IMR-90 (cell line): Measurements from ENCODE around the gene COPS2. TPM values are rescaled to one million over a fixed set of nuclear protein-coding genes. Genes with fewer than 3 reads are reported as not detected.

Source experiments
- ATAC-seq: fragments of 200-7000 bp; cut with Tn5 transposase; 2 replicates; pipeline ENCODE4 v1.9.1; 2020; ENCODE audit warnings: low read depth, mild to moderate bottlenecking, moderate library complexity
- BruUV-seq: library from RNA; stranded (reverse); fragments of 400-500 nt; replicated peaks from 2 replicates; lab custom pipeline; 2021; lab: Mats Ljungman, UMichigan
- CTCF ChIA-PET: fragments of 300-600 bp; formaldehyde crosslinking; extraction: SDS; loops from one replicate; lab custom pipeline; 2021; ENCODE audit warnings: antibody characterized with exemption; lab: Yijun Ruan, JAX
- POLR2A ChIA-PET: fragments of 300-600 bp; sonication (Branson Sonifier 250); formaldehyde crosslinking; loops from one replicate; lab custom pipeline; 2022; ENCODE audit warnings: antibody characterized with exemption; ENCODE audit not compliant: unreplicated experiment; lab: Charles Lee
- DNase-seq: peaks from one replicate; pipeline ENCODE4 v3.0.0; 2013
- H2AFZ ChIP-seq: replicated peaks from 2 replicates; pipeline ENCODE3; 2013; ENCODE audit warnings: low read length, mild to moderate bottlenecking; ENCODE audit not compliant: poor library complexity
- H2AK5ac ChIP-seq: 2 replicates; pipeline ENCODE4 v1.6.1; 2013; ENCODE audit warnings: low read depth, low read length, inconsistent platforms
- H2AK9ac ChIP-seq: replicated peaks from 2 replicates; pipeline ENCODE3; 2013; ENCODE audit warnings: mild to moderate bottlenecking, low read depth, low read length, moderate library complexity; ENCODE audit not compliant: poor library complexity
- H2BK120ac ChIP-seq: 2 replicates; pipeline ENCODE4 v1.6.1; 2013; ENCODE audit warnings: low read depth, low read length, inconsistent platforms
- H2BK15ac ChIP-seq: 3 replicates; pipeline ENCODE4 v1.6.1; 2013; ENCODE audit warnings: low read depth, low read length, inconsistent platforms
- H2BK20ac ChIP-seq: 2 replicates; pipeline ENCODE4 v1.6.1; 2013; ENCODE audit warnings: low read depth, mild to moderate bottlenecking, inconsistent platforms, low read length, moderate library complexity
- H2BK5ac ChIP-seq: 2 replicates; pipeline ENCODE4 v1.6.1; 2013; ENCODE audit warnings: mild to moderate bottlenecking, low read depth, low read length, inconsistent platforms; ENCODE audit not compliant: poor library complexity, severe bottlenecking
- H3K14ac ChIP-seq: replicated peaks from 2 replicates; pipeline ENCODE4 v1.6.1; 2013; ENCODE audit warnings: low read depth, low read length, inconsistent platforms
- H3K18ac ChIP-seq: 2 replicates; pipeline ENCODE4 v1.6.1; 2013; ENCODE audit warnings: low read depth, low read length, control low read depth
- H3K23ac ChIP-seq: 2 replicates; pipeline ENCODE4 v1.6.1; 2013; ENCODE audit warnings: low read depth, low read length, inconsistent platforms
- H3K27ac ChIP-seq: 2 replicates; pipeline ENCODE4 v1.5.1; 2013; ENCODE audit warnings: mild to moderate bottlenecking, control low read depth, low read length; ENCODE audit not compliant: insufficient read depth
- H3K27me3 ChIP-seq: 2 replicates; pipeline ENCODE4 v1.6.1; 2013; ENCODE audit warnings: low read length; ENCODE audit not compliant: control insufficient read depth, insufficient read depth
- H3K36me3 ChIP-seq: 2 replicates; pipeline ENCODE4 v1.6.1; 2013; ENCODE audit warnings: low read length, mixed read lengths; ENCODE audit not compliant: control insufficient read depth, insufficient read depth
- H3K4ac ChIP-seq: 2 replicates; pipeline ENCODE4 v1.6.1; 2013; ENCODE audit warnings: low read depth, low read length, inconsistent platforms
- H3K4me1 ChIP-seq: 2 replicates; pipeline ENCODE4 v1.6.1; 2013; ENCODE audit warnings: low read length, mixed read lengths; ENCODE audit not compliant: control insufficient read depth, insufficient read depth
- H3K4me2 ChIP-seq: 2 replicates; pipeline ENCODE4 v1.6.1; 2013; ENCODE audit warnings: low read depth, mild to moderate bottlenecking, control low read depth, low read length, moderate library complexity
- H3K4me3 ChIP-seq: 2 replicates; pipeline ENCODE4 v1.5.1; 2013; ENCODE audit warnings: low read depth, mild to moderate bottlenecking, control low read depth, low read length, moderate library complexity; ENCODE audit not compliant: insufficient read depth
- H3K56ac ChIP-seq: 2 replicates; pipeline ENCODE4 v1.6.1; 2013; ENCODE audit warnings: low read length, inconsistent platforms; ENCODE audit not compliant: insufficient read depth; ENCODE audit errors: extremely low read depth
- H3K79me1 ChIP-seq, 2 experiments: 2 replicates each; pipeline ENCODE4 v1.6.1; 2013; ENCODE audit warnings: low read length in 2 of 2, inconsistent platforms in 1 of 2, low read depth in 1 of 2
- H3K9ac ChIP-seq: 2 replicates; pipeline ENCODE4 v1.6.1; 2013; ENCODE audit warnings: low read depth, low read length, control low read depth
- H3K9me1 ChIP-seq: 2 replicates; pipeline ENCODE4 v1.6.1; 2013; ENCODE audit warnings: low read length, inconsistent platforms; ENCODE audit not compliant: insufficient read depth
- H3K9me3 ChIP-seq: 2 replicates; pipeline ENCODE4 v1.6.1; 2013; ENCODE audit warnings: low read length; ENCODE audit not compliant: control insufficient read depth, insufficient read depth
- H4K20me1 ChIP-seq: 2 replicates; pipeline ENCODE4 v1.6.1; 2013; ENCODE audit warnings: low read length, inconsistent platforms; ENCODE audit not compliant: insufficient read depth
- H4K5ac ChIP-seq: 2 replicates; pipeline ENCODE4 v1.6.1; 2013; ENCODE audit warnings: mild to moderate bottlenecking, low read depth, low read length, control low read depth
- H4K8ac ChIP-seq, 2 experiments: 2 replicates each; pipeline ENCODE4 v1.6.1; 2013; ENCODE audit warnings: low read depth in 2 of 2, low read length in 2 of 2, control low read depth in 1 of 2, inconsistent platforms in 1 of 2
- H4K91ac ChIP-seq: 2 replicates; pipeline ENCODE4 v1.6.1; 2013; ENCODE audit warnings: low read depth, low read length, inconsistent platforms; ENCODE audit not compliant: insufficient read depth
- CTCF ChIP-seq: conservative IDR thresholded peaks from 2 replicates; pipeline ENCODE4 v1.5.1; 2012; ENCODE audit warnings: mild to moderate bottlenecking, low read depth, low read length, improper control_type of control experiment
- FOS ChIP-seq: fragments of 150-350 bp; IDR thresholded peaks from 2 replicates; pipeline ENCODE4 v1.6.1; 2016; ENCODE audit warnings: low read depth, low read length
- RCOR1 ChIP-seq: IDR thresholded peaks from 2 replicates; pipeline ENCODE4 v1.6.1; 2012; ENCODE audit warnings: mild to moderate bottlenecking, low read length, improper control_type of control experiment; ENCODE audit not compliant: insufficient replicate concordance
- WGBS, 2 experiments: methylation state at CpG; one replicate each; pipeline versions ENCODE4 v1.1.5 to v1.1.7; 2013; ENCODE audit warnings: missing lambda C conversion rate in 2 of 2; ENCODE audit not compliant: insufficient read length in 1 of 2; ENCODE audit errors: extremely low coverage in 2 of 2; 5-methylcytosine and 5-hydroxymethylcytosine counted together
- dilution Hi-C: fragments of 300-500 bp; cut with HindIII; formaldehyde crosslinking; loops from one replicate; pipeline ENCODE4 v1.14.3; 2018; ENCODE audit warnings: low sequenced_read_pairs; ENCODE audit not compliant: unreplicated experiment
- in situ Hi-C: fragments of 300-500 bp; cut with MboI; formaldehyde crosslinking; loops from 3 replicates; pipeline ENCODE4 v1.14.3; 2019; ENCODE audit warnings: low sequenced_read_pairs, inconsistent platforms, mixed read lengths
- intact Hi-C: fragments of 100-400 bp; cut with micrococcal nuclease; formaldehyde crosslinking; loops from 2 replicates; pipeline ENCODE4 v1.10.0; 2022
- polyA plus RNA-seq, 3 experiments: library from polyadenylated mRNA; depleted of rRNA; stranded (reverse); fragments of >200 nt; gene quantifications; 2 replicates each; pipeline ENCODE4 v1.2.3, GENCODE V29; 2012; ENCODE audit warnings: low replicate concordance in 1 of 3
- total RNA-seq: library from RNA; depleted of rRNA; stranded (reverse); fragments of >200 nt; gene quantifications from 2 replicates; pipeline ENCODE4 v1.2.3, GENCODE V29; 2012

COPS2 gene
- total and polyA plus RNA-seq, 2 of the 4 experiments (the other 2 are of a cell fraction) = 54.6 to 75.6 TPM

- H3K36me3 ChIP-seq = peaks cover 9% of the 10 kb centered on the region
- no peak overlapping the region for H2BK15ac ChIP-seq
- no peaks in the 10 kb centered on the region for H3K27me3 ChIP-seq
- no peak overlapping the region for H4K8ac ChIP-seq
- H3K18ac ChIP-seq = no peak overlapping the region
- TF ChIP-seq RCOR1 (no peak), FOS (no peak), CTCF (no peak)
- dilution Hi-C loops (no loop called here), in situ Hi-C loops (no loop called here), intact Hi-C loops (no loop called here)
- peaks cover under 1 to 2% of the 10 kb centered on the region in 2 experiments; a peak in 1 of 4 replicates for H3K79me1 ChIP-seq
- no peak overlapping the region for H2BK20ac ChIP-seq
- no CpG with 5 or more reads among the region's 1 CpG for WGBS, 2 experiments
- H4K20me1 ChIP-seq = no peaks in the 10 kb centered on the region
- DNase-seq = no peak
- no peak overlapping the region for H2BK120ac ChIP-seq
- H3K27ac ChIP-seq = no peak overlapping the region
- H3K14ac ChIP-seq = no peak overlapping the region
- no peak overlapping the region for H3K4me3 ChIP-seq
- no peak overlapping the region for H3K56ac ChIP-seq
- H3K9me3 ChIP-seq = no peaks in the 10 kb centered on the region
- H3K9me1 ChIP-seq = no peaks in the 10 kb centered on the region
- BruUV-seq = no TSS peak
- no peak overlapping the region for H3K23ac ChIP-seq
- POLR2A ChIA-PET = no interaction called here
- no peak overlapping the region for H3K4me2 ChIP-seq
- H3K4ac ChIP-seq = no peak overlapping the region
- no peak overlapping the region for H2AFZ ChIP-seq
- H2AK9ac ChIP-seq = no peak overlapping the region
- H4K91ac ChIP-seq = no peak overlapping the region
- no peak overlapping the region for H4K5ac ChIP-seq
- no peak overlapping the region for H3K9ac ChIP-seq
- H3K4me1 ChIP-seq = no peaks in the 10 kb centered on the region
- ATAC-seq = no peak
- no peak overlapping the region for H2AK5ac ChIP-seq
- CTCF ChIA-PET = interaction anchor here (0.9 kb wide), 1 partner anchor 10 kb away, joined by 5 read pairs; no protein-coding TSS in a partner anchor
- peak overlapping the region; percentile 4 for H2BK5ac ChIP-seq
Observed at GRCh38 chr15:49122541-49123062, 32.8 kb downstream of the COPS2 start.
